IMR-90 (cell line): ENCODE results near the gene NYAP1. TPM values are rescaled to one million over a fixed set of nuclear protein-coding genes. Genes with fewer than 3 reads are reported as not detected.

Source experiments
- ATAC-seq: fragments of 200-7000 bp; cut with Tn5 transposase; 2 replicates; pipeline ENCODE4 v1.9.1; 2020; ENCODE audit warnings: low read depth, mild to moderate bottlenecking, moderate library complexity
- BruUV-seq: library from RNA; stranded (reverse); fragments of 400-500 nt; replicated peaks from 2 replicates; lab custom pipeline; 2021; lab: Mats Ljungman, UMichigan
- CTCF ChIA-PET: fragments of 300-600 bp; formaldehyde crosslinking; extraction: SDS; loops from one replicate; lab custom pipeline; 2021; ENCODE audit warnings: antibody characterized with exemption; lab: Yijun Ruan, JAX
- POLR2A ChIA-PET: fragments of 300-600 bp; sonication (Branson Sonifier 250); formaldehyde crosslinking; loops from one replicate; lab custom pipeline; 2022; ENCODE audit warnings: antibody characterized with exemption; ENCODE audit not compliant: unreplicated experiment; lab: Charles Lee
- DNase-seq: peaks from one replicate; pipeline ENCODE4 v3.0.0; 2013
- H2AFZ ChIP-seq: replicated peaks from 2 replicates; pipeline ENCODE3; 2013; ENCODE audit warnings: low read length, mild to moderate bottlenecking; ENCODE audit not compliant: poor library complexity
- H2AK5ac ChIP-seq: 2 replicates; pipeline ENCODE4 v1.6.1; 2013; ENCODE audit warnings: low read depth, low read length, inconsistent platforms
- H2AK9ac ChIP-seq: replicated peaks from 2 replicates; pipeline ENCODE3; 2013; ENCODE audit warnings: mild to moderate bottlenecking, low read depth, low read length, moderate library complexity; ENCODE audit not compliant: poor library complexity
- H2BK120ac ChIP-seq: 2 replicates; pipeline ENCODE4 v1.6.1; 2013; ENCODE audit warnings: low read depth, low read length, inconsistent platforms
- H2BK15ac ChIP-seq: 3 replicates; pipeline ENCODE4 v1.6.1; 2013; ENCODE audit warnings: low read depth, low read length, inconsistent platforms
- H2BK20ac ChIP-seq: 2 replicates; pipeline ENCODE4 v1.6.1; 2013; ENCODE audit warnings: low read depth, mild to moderate bottlenecking, inconsistent platforms, low read length, moderate library complexity
- H2BK5ac ChIP-seq: 2 replicates; pipeline ENCODE4 v1.6.1; 2013; ENCODE audit warnings: mild to moderate bottlenecking, low read depth, low read length, inconsistent platforms; ENCODE audit not compliant: poor library complexity, severe bottlenecking
- H3K14ac ChIP-seq: replicated peaks from 2 replicates; pipeline ENCODE4 v1.6.1; 2013; ENCODE audit warnings: low read depth, low read length, inconsistent platforms
- H3K18ac ChIP-seq: 2 replicates; pipeline ENCODE4 v1.6.1; 2013; ENCODE audit warnings: low read depth, low read length, control low read depth
- H3K23ac ChIP-seq: 2 replicates; pipeline ENCODE4 v1.6.1; 2013; ENCODE audit warnings: low read depth, low read length, inconsistent platforms
- H3K27ac ChIP-seq: 2 replicates; pipeline ENCODE4 v1.5.1; 2013; ENCODE audit warnings: mild to moderate bottlenecking, control low read depth, low read length; ENCODE audit not compliant: insufficient read depth
- H3K27me3 ChIP-seq: 2 replicates; pipeline ENCODE4 v1.6.1; 2013; ENCODE audit warnings: low read length; ENCODE audit not compliant: control insufficient read depth, insufficient read depth
- H3K36me3 ChIP-seq: 2 replicates; pipeline ENCODE4 v1.6.1; 2013; ENCODE audit warnings: low read length, mixed read lengths; ENCODE audit not compliant: control insufficient read depth, insufficient read depth
- H3K4ac ChIP-seq: 2 replicates; pipeline ENCODE4 v1.6.1; 2013; ENCODE audit warnings: low read depth, low read length, inconsistent platforms
- H3K4me1 ChIP-seq: 2 replicates; pipeline ENCODE4 v1.6.1; 2013; ENCODE audit warnings: low read length, mixed read lengths; ENCODE audit not compliant: control insufficient read depth, insufficient read depth
- H3K4me2 ChIP-seq: 2 replicates; pipeline ENCODE4 v1.6.1; 2013; ENCODE audit warnings: low read depth, mild to moderate bottlenecking, control low read depth, low read length, moderate library complexity
- H3K4me3 ChIP-seq: 2 replicates; pipeline ENCODE4 v1.5.1; 2013; ENCODE audit warnings: low read depth, mild to moderate bottlenecking, control low read depth, low read length, moderate library complexity; ENCODE audit not compliant: insufficient read depth
- H3K56ac ChIP-seq: 2 replicates; pipeline ENCODE4 v1.6.1; 2013; ENCODE audit warnings: low read length, inconsistent platforms; ENCODE audit not compliant: insufficient read depth; ENCODE audit errors: extremely low read depth
- H3K79me1 ChIP-seq, 2 experiments: 2 replicates each; pipeline ENCODE4 v1.6.1; 2013; ENCODE audit warnings: low read length in 2 of 2, inconsistent platforms in 1 of 2, low read depth in 1 of 2
- H3K9ac ChIP-seq: 2 replicates; pipeline ENCODE4 v1.6.1; 2013; ENCODE audit warnings: low read depth, low read length, control low read depth
- H3K9me1 ChIP-seq: 2 replicates; pipeline ENCODE4 v1.6.1; 2013; ENCODE audit warnings: low read length, inconsistent platforms; ENCODE audit not compliant: insufficient read depth
- H3K9me3 ChIP-seq: 2 replicates; pipeline ENCODE4 v1.6.1; 2013; ENCODE audit warnings: low read length; ENCODE audit not compliant: control insufficient read depth, insufficient read depth
- H4K20me1 ChIP-seq: 2 replicates; pipeline ENCODE4 v1.6.1; 2013; ENCODE audit warnings: low read length, inconsistent platforms; ENCODE audit not compliant: insufficient read depth
- H4K5ac ChIP-seq: 2 replicates; pipeline ENCODE4 v1.6.1; 2013; ENCODE audit warnings: mild to moderate bottlenecking, low read depth, low read length, control low read depth
- H4K8ac ChIP-seq, 2 experiments: 2 replicates each; pipeline ENCODE4 v1.6.1; 2013; ENCODE audit warnings: low read depth in 2 of 2, low read length in 2 of 2, control low read depth in 1 of 2, inconsistent platforms in 1 of 2
- H4K91ac ChIP-seq: 2 replicates; pipeline ENCODE4 v1.6.1; 2013; ENCODE audit warnings: low read depth, low read length, inconsistent platforms; ENCODE audit not compliant: insufficient read depth
- BHLHE40 ChIP-seq: fragments of 150-350 bp; IDR thresholded peaks from 2 replicates; pipeline ENCODE4 v1.6.1; 2016; ENCODE audit warnings: mild to moderate bottlenecking, low read depth, low read length
- CEBPB ChIP-seq: IDR thresholded peaks from 2 replicates; pipeline ENCODE4 v1.6.1; 2012; ENCODE audit warnings: low read depth, low read length, improper control_type of control experiment
- CHD1 ChIP-seq: IDR thresholded peaks from 2 replicates; pipeline ENCODE4 v1.6.1; 2012; ENCODE audit warnings: low read depth, low read length, improper control_type of control experiment
- CTCF ChIP-seq: conservative IDR thresholded peaks from 2 replicates; pipeline ENCODE4 v1.5.1; 2012; ENCODE audit warnings: mild to moderate bottlenecking, low read depth, low read length, improper control_type of control experiment
- FOS ChIP-seq: fragments of 150-350 bp; IDR thresholded peaks from 2 replicates; pipeline ENCODE4 v1.6.1; 2016; ENCODE audit warnings: low read depth, low read length
- MAFK ChIP-seq: IDR thresholded peaks from 2 replicates; pipeline ENCODE4 v1.6.1; 2012; ENCODE audit warnings: low read depth, low read length, improper control_type of control experiment
- MAZ ChIP-seq: IDR thresholded peaks from 2 replicates; pipeline ENCODE4 v1.6.1; 2012; ENCODE audit warnings: low read depth, mild to moderate bottlenecking, low read length, improper control_type of control experiment, moderate library complexity, borderline replicate concordance
- MXI1 ChIP-seq: IDR thresholded peaks from 2 replicates; pipeline ENCODE4 v1.6.1; 2012; ENCODE audit warnings: low read depth, mild to moderate bottlenecking, low read length, moderate library complexity, borderline replicate concordance
- POLR2A ChIP-seq: IDR thresholded peaks from 2 replicates; pipeline ENCODE4 v1.6.1; 2012; ENCODE audit warnings: mild to moderate bottlenecking, low read depth, low read length
- RAD21 ChIP-seq: IDR thresholded peaks from 2 replicates; pipeline ENCODE4 v1.6.1; 2012; ENCODE audit warnings: low read length, improper control_type of control experiment
- RCOR1 ChIP-seq: IDR thresholded peaks from 2 replicates; pipeline ENCODE4 v1.6.1; 2012; ENCODE audit warnings: mild to moderate bottlenecking, low read length, improper control_type of control experiment; ENCODE audit not compliant: insufficient replicate concordance
- RFX5 ChIP-seq: IDR thresholded peaks from 2 replicates; pipeline ENCODE4 v1.8.0; 2012; ENCODE audit warnings: low read depth, mild to moderate bottlenecking, low read length, moderate library complexity
- SMC3 ChIP-seq: fragments of 150-350 bp; IDR thresholded peaks from 2 replicates; pipeline ENCODE4 v1.6.1; 2016; ENCODE audit warnings: low read depth, mild to moderate bottlenecking, antibody characterized with exemption, low read length, moderate library complexity
- USF2 ChIP-seq: fragments of 150-350 bp; IDR thresholded peaks from 2 replicates; pipeline ENCODE4 v1.6.1; 2017; ENCODE audit warnings: mild to moderate bottlenecking, antibody characterized with exemption, low read length, low read depth
- WGBS, 2 experiments: methylation state at CpG; one replicate each; pipeline versions ENCODE4 v1.1.5 to v1.1.7; 2013; ENCODE audit warnings: missing lambda C conversion rate in 2 of 2; ENCODE audit not compliant: insufficient read length in 1 of 2; ENCODE audit errors: extremely low coverage in 2 of 2; 5-methylcytosine and 5-hydroxymethylcytosine counted together
- dilution Hi-C: fragments of 300-500 bp; cut with HindIII; formaldehyde crosslinking; loops from one replicate; pipeline ENCODE4 v1.14.3; 2018; ENCODE audit warnings: low sequenced_read_pairs; ENCODE audit not compliant: unreplicated experiment
- in situ Hi-C: fragments of 300-500 bp; cut with MboI; formaldehyde crosslinking; loops from 3 replicates; pipeline ENCODE4 v1.14.3; 2019; ENCODE audit warnings: low sequenced_read_pairs, inconsistent platforms, mixed read lengths
- intact Hi-C: fragments of 100-400 bp; cut with micrococcal nuclease; formaldehyde crosslinking; loops from 2 replicates; pipeline ENCODE4 v1.10.0; 2022
- polyA plus RNA-seq, 3 experiments: library from polyadenylated mRNA; depleted of rRNA; stranded (reverse); fragments of >200 nt; gene quantifications; 2 replicates each; pipeline ENCODE4 v1.2.3, GENCODE V29; 2012; ENCODE audit warnings: low replicate concordance in 1 of 3
- total RNA-seq: library from RNA; depleted of rRNA; stranded (reverse); fragments of >200 nt; gene quantifications from 2 replicates; pipeline ENCODE4 v1.2.3, GENCODE V29; 2012
- TF ChIP-seq, protein P1 (sequence below): fragments of 150-350 bp; IDR thresholded peaks from 2 replicates; pipeline ENCODE4 v1.6.1; 2016; ENCODE audit warnings: low read depth, mild to moderate bottlenecking, low read length, moderate library complexity, borderline replicate concordance

NYAP1 gene
- total and polyA plus RNA-seq, 2 of the 4 experiments (the other 2 are of a cell fraction): 0.18 to 1.3 TPM

DNA sequence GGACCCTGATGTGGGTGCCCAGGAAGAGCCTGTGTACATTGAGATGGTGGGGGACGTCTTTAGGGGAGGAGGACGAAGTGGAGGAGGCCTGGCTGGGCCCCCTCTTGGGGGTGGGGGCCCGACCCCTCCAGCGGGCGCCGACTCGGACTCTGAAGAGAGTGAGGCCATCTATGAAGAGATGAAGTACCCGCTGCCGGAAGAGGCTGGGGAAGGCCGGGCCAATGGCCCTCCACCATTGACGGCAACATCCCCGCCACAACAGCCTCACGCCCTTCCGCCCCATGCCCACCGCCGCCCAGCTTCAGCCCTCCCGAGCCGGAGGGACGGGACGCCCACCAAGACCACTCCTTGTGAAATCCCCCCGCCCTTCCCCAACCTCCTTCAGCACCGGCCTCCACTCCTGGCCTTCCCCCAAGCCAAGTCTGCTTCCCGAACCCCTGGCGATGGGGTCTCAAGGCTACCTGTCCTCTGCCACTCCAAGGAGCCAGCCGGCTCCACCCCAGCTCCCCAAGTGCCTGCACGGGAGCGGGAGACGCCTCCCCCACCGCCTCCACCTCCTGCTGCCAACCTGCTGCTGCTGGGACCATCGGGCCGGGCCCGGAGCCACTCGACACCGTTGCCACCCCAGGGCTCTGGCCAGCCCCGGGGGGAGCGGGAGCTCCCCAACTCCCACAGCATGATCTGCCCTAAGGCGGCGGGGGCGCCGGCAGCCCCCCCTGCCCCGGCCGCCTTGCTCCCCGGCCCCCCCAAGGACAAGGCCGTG, 4.8 kb downstream of the NYAP1 start:
- no TSS peak for BruUV-seq
- POLR2A ChIA-PET: no interaction called here

More for the DNA sequence above, 4.8 kb downstream of the NYAP1 start:
- Histone ChIP-seq H3K9ac (no peak overlapping the region), H3K27ac (no peak overlapping the region), H2AK9ac (no peak overlapping the region), H4K5ac (no peak overlapping the region), H3K36me3 (no peaks in the 10 kb centered on the region), H2BK5ac (no peak overlapping the region), H4K91ac (no peak overlapping the region), H4K8ac (no peak overlapping the region), H3K27me3 (peaks cover 10% of the 10 kb centered on the region; the same call in 1 of the 2 replicates), H4K20me1 (0 out of 2 replicates have a peak, but pooled peaks cover 3% of the 10 kb centered on the region), H3K23ac (no peak overlapping the region), H3K56ac (no peak overlapping the region), H3K4me2 (no peak overlapping the region), H3K4me1 (no peaks in the 10 kb centered on the region; the same call in 1 of the 2 replicates), H2AFZ (no peak overlapping the region), H3K14ac (no peak overlapping the region), H2BK20ac (no peak overlapping the region), H2BK120ac (no peak overlapping the region), H3K18ac (no peak overlapping the region), H2AK5ac (no peak overlapping the region), H3K4ac (no peak overlapping the region), H3K79me1 (no peaks in the 10 kb centered on the region), H3K9me3 (no peaks in the 10 kb centered on the region), H3K9me1 (no peaks in the 10 kb centered on the region), H2BK15ac (no peak overlapping the region), H3K4me3 (no peak overlapping the region)
- ATAC-seq: no peak
- CTCF ChIA-PET: no interaction called here
- DNase-seq: no peak
- WGBS, 2 experiments: 90% methylated on average over 12 of the region's 44 CpGs; no CpG with 5 or more reads in 1 of the 2 experiments
- TF ChIP-seq USF2: no peak
- no peak for TF ChIP-seq CHD1
- TF ChIP-seq RAD21: no peak
- TF ChIP-seq MXI1: no peak
- TF ChIP-seq POLR2A: no peak
- no peak for TF ChIP-seq RCOR1
- no peak for TF ChIP-seq SMC3
- TF ChIP-seq, protein P1, sequence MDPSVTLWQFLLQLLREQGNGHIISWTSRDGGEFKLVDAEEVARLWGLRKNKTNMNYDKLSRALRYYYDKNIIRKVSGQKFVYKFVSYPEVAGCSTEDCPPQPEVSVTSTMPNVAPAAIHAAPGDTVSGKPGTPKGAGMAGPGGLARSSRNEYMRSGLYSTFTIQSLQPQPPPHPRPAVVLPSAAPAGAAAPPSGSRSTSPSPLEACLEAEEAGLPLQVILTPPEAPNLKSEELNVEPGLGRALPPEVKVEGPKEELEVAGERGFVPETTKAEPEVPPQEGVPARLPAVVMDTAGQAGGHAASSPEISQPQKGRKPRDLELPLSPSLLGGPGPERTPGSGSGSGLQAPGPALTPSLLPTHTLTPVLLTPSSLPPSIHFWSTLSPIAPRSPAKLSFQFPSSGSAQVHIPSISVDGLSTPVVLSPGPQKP: no peak
- no peak for TF ChIP-seq CEBPB
- TF ChIP-seq FOS: no peak
- no peak for TF ChIP-seq CTCF
- TF ChIP-seq BHLHE40: no peak
- TF ChIP-seq MAZ: no peak
- TF ChIP-seq MAFK: no peak
- TF ChIP-seq RFX5: no peak
- in situ Hi-C loops (no loop called here), dilution Hi-C loops (no loop called here), intact Hi-C loops (no loop called here)
